Left ventricle myocardium inferior (tissue), 1 donor: Measurements from ENCODE around the gene ISM1. TPM values are rescaled to one million over a fixed set of nuclear protein-coding genes. Genes with fewer than 3 reads are reported as not detected.

Source experiments
- DNase-seq: peaks from one replicate; pipeline ENCODE4 v3.0.0-alpha.2; 2020
- H3K27ac ChIP-seq: fragments of 200-600 bp; replicated peaks from 2 replicates; pipeline ENCODE4 v1.8.0; 2021
- H3K27me3 ChIP-seq: fragments of 200-600 bp; 2 replicates; pipeline ENCODE4 v1.8.0; 2021; ENCODE audit warnings: low read depth
- H3K36me3 ChIP-seq: fragments of 200-600 bp; 2 replicates; pipeline ENCODE4 v1.8.0; 2021
- H3K4me1 ChIP-seq: fragments of 200-600 bp; 2 replicates; pipeline ENCODE4 v1.8.0; 2021
- H3K4me3 ChIP-seq: fragments of 200-600 bp; 2 replicates; pipeline ENCODE4 v1.8.0; 2021; ENCODE audit warnings: mild to moderate bottlenecking, moderate library complexity
- H3K9me3 ChIP-seq: fragments of 200-600 bp; replicated peaks from 2 replicates; pipeline ENCODE4 v1.8.0; 2021
- CTCF ChIP-seq: fragments of 200-600 bp; IDR thresholded peaks from 2 replicates; pipeline ENCODE4 v1.8.0; 2021; ENCODE audit warnings: antibody characterized with exemption, mild to moderate bottlenecking, borderline replicate concordance
- intact Hi-C: fragments of 100-400 bp; cut with micrococcal nuclease; formaldehyde crosslinking; loops from one replicate; pipeline ENCODE4 v1.11.0; 2022
- total RNA-seq: library from RNA; stranded (reverse); fragmentation: NEBNext Ultra II Directional; extraction: Animal tissue kit (Norgen Biotek cat#: 25700); gene quantifications from one replicate; pipeline ENCODE4 v1.2.1, GENCODE V29; 2021
- donor health status: DM: no; HTN: yes; CAD: no; lungs with severe emphysema.

Gene ISM1
- total RNA-seq, 1 donor from 2014 or later: 1.3 TPM

GRCh38 chr20:13325796-13326340 is 104.8 kb downstream of the ISM1 start:
- Histone ChIP-seq H3K36me3 (no peaks in the 10 kb centered on the region), H3K4me3 (no peak overlapping the region), H3K4me1 (no peaks in the 10 kb centered on the region), H3K27me3 (peaks cover 16% of the 10 kb centered on the region), H3K9me3 (peaks cover 6% of the 10 kb centered on the region), H3K27ac (no peak overlapping the region)
- DNase-seq: no peak
- intact Hi-C loops: no loop called here
- TF ChIP-seq CTCF: no peak

DNA sequence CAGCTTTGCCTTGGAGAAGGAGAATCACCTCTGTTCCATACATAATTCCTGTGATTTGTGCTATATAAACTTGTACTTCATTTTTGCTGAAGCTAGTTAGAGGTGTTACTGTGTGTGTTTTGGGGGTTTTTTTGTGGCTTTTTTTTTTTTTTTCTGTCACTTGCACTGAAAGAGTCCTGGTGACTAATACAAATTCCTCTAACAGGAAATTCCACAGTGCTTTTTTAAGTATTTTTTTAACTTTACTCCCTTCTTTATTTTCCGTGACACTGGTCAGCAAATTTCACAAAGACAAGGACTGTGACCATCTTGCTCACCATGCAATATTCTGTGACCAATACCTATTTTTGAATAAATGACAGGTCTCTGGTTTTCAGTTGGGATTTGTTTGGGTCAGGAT is 110.5 kb downstream of the ISM1 start:
- H3K9me3 ChIP-seq: peaks cover 6% of the 10 kb centered on the region
- intact Hi-C loops: no loop called here

DNA sequence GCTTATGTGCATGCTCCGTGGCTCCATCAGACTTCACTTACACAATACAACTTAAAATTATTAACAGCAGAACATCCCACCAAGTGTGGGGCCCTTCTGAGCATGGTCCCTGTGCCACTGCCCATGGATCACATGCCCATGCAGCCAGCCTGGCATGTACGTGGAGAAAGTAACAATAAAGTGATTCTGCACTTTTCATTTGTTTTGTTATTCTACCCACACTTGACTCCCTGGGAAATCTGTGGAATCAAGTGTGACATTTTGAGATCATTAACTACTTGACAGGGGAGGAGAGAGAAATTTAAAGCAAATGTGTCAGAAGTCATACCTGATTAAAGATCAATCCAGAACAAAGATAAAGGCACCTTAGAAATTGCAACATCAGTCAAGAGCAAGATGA is 112.0 kb downstream of the ISM1 start:
- no peak overlapping the region for H3K4me3 ChIP-seq
- H3K9me3 ChIP-seq: no peaks in the 10 kb centered on the region
- H3K27ac ChIP-seq: no peak overlapping the region
- no peaks in the 10 kb centered on the region for H3K36me3 ChIP-seq
- TF ChIP-seq CTCF: no peak
- DNase-seq: no peak
- no peaks in the 10 kb centered on the region for H3K27me3 ChIP-seq
- intact Hi-C loops: no loop called here
- no peaks in the 10 kb centered on the region for H3K4me1 ChIP-seq

More for the DNA sequence above, 110.5 kb downstream of the ISM1 start:
- Histone ChIP-seq H3K27ac (no peak overlapping the region), H3K4me1 (no peaks in the 10 kb centered on the region), H3K27me3 (no peaks in the 10 kb centered on the region), H3K36me3 (no peaks in the 10 kb centered on the region), H3K4me3 (no peak overlapping the region)
- DNase-seq: no peak
- TF ChIP-seq CTCF: no peak

DNA sequence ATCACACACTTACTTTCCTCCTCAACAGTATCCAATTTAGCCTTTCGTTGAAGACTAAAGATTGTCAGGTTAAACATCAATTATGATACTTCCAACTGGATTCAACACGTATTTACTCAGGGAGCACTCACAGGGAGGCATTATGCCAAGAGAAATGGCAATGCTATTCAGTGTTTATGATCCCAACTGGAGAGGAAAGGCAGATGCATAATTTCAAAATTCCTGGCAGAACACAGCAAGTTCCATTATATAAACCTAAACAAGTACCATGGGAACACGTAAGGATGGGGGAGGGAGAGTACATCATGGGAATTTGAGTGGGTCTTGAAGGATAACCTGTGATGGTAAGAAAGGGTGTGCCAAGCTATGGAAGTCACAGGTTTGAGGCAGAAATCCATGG is 112.7 kb downstream of the ISM1 start:
- no peak for TF ChIP-seq CTCF
- Histone ChIP-seq H3K27ac (no peak overlapping the region), H3K4me1 (no peaks in the 10 kb centered on the region)

GRCh38 chr20:13336308-13337089 is 115.4 kb downstream of the ISM1 start:
- DNase-seq: no peak
- no peak for TF ChIP-seq CTCF
- Histone ChIP-seq H3K36me3 (no peaks in the 10 kb centered on the region), H3K27me3 (no peaks in the 10 kb centered on the region), H3K4me1 (no peaks in the 10 kb centered on the region), H3K4me3 (no peak overlapping the region), H3K9me3 (no peaks in the 10 kb centered on the region), H3K27ac (no peak overlapping the region)
- intact Hi-C loops: no loop called here

More for the DNA sequence above, 112.7 kb downstream of the ISM1 start:
- no peak overlapping the region for H3K4me3 ChIP-seq
- no peaks in the 10 kb centered on the region for H3K36me3 ChIP-seq
- intact Hi-C loops: no loop called here
- no peaks in the 10 kb centered on the region for H3K9me3 ChIP-seq
- DNase-seq: no peak
- H3K27me3 ChIP-seq: no peaks in the 10 kb centered on the region
